ENCODE results near the gene CCDC40.

The CCDC40 gene

DNA sequence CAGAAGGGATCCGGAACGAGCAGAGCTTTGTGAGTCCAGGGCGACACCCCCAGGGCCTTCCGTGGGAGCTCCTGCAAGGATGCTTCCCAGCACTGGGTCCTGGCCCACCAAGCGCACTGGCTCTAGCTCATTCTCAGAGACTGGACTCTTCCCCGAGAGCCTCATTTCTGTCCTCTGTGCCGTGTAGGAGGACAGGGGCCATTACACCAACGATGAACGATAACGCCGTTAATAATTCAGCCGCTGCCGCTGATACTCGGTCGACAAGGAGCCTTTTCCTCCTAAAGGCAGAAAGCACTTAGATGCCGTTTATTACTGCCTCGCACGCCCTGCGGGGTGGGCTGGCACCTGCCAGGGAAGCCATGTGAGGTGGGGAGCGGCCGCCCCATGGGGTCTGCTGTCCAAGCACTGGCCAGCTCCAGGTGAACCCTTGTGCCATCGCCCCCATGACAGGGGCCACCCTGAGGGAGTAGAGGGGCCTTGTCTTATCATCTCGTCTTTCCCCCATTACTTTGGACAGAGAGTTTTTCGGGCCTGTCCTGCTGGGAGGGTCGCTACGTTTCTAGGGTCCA is 34.3 kb upstream of the CCDC40 start:
- DNase-seq, result no peak

GRCh38 chr17:80002690-80003490 is 33.6 kb upstream of the CCDC40 start:
- DNase-seq, result no peak

- no peak for DNase-seq
Observed at GRCh38 chr17:80003969-80004368, 32.5 kb upstream of the CCDC40 start.

DNA sequence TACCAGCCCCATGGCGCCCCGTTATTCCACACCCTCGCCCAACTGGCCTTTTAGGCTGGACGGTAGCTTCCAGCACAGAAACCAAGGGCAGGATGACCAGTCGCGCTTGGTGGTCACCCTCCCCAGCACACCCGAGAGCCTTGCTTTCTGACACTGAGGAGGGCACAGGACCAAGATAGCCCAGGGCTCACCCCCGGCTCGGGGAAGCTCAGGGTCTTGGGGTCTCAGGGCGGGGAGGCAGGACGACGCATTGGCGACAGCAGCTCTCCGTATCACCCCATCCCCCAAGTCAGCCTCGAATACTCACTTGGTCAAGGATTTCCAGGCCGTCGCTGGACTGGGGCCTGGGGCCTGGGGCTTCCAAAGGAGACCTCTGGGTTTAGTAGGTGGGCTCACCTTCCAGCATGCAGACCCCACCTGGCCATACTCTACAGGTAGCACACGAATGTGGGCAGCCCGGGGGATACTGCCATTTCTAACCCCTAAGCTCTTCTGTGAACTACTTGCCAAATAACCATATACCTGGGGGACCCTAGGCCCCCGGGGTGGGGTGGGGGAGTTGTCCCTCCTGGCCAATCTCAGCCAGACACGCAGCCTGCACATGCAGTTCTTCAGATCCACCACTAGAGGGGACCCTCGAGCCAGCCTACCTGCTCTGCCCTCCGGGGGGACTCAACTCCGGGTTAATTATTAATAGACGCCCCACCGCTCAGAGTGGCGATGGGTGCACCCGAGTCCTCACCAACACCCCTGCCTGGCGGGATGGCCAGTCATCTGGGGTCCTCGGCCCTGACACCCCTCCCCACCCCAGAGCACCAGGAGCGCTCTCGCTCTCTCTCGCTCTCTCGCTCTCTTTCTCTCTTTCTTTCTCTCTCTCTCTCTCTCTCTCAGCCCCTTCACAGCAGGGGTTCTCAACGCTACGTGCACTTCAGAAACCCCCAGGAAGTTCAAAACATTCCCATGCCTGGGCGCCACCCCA is 30.8 kb upstream of the CCDC40 start:
- DNase-seq, result no peak

- no peak for DNase-seq
Observed at GRCh38 chr17:80006339-80006720, 30.1 kb upstream of the CCDC40 start.

DNA sequence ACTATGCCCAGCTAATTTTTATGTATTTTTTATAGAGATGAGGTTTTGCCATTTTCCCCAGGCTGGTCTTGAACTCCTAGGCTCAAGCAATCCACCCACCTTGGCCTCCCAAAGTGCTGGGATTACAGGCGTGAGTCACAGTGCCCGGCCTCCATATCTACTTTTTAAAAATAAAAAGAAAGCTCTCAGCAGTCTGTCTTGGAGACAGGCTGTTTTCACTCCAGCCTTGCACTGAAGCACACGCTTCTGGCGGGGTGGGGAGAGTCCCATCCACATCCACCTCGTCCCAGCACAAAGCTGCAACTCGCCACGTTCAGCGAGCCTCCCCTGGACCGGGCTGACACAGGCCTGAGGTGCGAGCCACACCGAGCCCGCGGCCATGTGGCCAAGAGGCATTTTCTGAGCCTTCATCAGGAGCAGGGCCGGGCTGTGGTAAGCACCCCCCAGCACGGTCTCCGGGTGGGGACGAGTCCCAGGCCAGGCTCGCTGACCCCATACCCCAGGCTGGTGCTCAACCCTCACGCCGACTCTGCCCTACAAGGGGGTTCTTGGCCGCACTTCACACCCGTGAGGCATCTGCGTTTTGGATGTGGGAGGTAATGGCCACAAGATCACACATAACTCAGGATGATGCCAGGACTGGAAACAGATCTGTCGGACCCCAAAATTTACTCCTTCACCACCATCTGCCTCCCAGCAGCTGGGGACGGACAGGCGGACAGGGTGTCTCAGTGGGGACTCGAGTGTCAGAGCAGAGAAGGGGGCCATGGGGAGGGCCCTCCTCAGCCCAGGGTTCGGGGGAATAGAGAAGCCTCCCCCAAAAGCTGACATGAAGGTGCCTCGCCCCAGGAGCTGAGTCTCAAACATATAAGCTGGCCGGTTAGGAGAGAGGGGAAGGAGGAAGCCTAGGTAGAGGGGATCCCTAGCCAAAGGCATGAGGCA is 29.4 kb upstream of the CCDC40 start:
- DNase-seq, result no peak

DNA sequence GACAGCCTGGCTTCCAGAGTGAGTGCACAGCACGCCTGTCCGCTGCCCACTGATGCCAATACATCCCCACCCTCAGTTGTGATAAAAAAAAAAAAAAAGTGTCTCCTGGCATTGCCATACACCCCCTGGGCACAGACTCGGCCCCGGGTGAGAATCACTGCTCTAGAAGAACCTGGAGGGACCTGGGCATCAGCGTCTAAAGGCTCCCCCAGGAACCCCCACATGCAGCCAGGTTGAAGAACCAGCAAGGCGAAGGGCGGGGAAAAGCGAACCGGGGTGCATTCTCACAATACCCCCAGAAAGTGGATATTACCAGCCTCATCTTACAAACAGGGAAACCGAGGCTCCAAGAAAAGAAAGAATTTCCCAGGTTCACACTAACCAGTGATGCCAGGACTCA is 28.5 kb upstream of the CCDC40 start:
- no peak for DNase-seq

DNA sequence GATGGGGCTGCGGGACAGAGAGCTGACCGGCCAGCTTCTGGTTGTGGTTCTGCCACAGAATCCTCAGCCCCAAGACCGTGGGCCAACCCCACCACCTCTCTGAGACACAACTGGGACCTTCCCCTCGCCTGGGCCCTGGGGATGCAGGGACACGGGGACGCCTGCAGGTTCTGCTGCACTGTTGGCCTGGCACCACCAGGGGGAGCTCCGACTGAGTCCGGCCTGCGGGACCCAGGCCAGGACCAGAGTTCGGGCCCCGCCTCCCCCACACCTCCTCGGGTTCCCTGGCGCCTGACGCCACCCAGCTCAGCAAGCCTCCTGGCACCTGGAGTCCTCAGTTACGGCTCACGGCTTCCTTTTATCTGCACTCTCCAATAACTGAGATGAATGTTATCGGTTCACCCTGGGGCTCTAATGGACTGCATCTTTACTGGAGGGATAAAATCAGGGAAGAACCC is 28.0 kb upstream of the CCDC40 start:
- no peak for DNase-seq

- no peak for DNase-seq
Observed at GRCh38 chr17:80008848-80009247, 27.6 kb upstream of the CCDC40 start.

DNA sequence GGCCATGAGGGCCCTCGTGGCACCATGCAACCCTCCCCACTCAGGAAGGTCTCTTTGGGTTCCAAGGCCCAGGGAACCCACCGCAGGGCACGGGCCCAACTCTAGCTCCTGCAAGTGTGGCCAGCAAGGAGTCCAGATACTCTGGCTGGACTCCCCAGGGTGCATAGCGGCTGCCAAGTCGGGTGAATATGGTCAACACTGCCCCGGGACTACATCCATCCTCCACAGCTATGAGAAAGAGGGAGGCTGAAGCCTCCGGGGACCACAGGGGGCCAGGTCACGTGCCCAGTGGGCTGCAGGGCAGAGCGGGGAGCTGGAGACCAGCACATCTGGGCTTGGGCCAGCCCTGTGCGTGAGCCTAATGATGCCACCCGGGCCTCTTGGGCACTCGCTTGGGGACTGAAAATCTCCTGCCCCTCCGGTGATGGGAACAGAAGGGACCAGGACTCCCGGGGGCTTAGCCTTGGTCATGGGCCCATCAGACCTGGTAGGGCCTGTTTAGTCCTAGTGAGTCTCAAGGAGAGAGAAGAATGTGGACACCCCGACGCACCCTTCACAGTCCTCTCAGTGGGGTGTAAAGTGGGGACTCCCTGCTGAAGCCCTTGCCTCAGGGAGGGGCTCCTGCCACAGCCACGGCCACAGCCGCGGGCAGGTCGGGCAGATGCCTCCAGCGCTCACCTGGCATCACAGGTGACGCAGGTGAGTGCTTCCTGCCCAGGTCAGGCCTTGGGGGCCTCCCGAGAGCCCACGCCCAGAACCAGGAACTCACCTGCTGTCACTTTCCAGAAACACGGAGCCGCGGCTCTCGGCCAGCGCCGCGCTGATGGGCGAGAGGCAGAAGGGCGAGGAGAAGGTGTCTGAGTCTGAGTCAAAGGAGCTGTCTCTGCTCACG is 26.8 kb upstream of the CCDC40 start:
- DNase-seq, result no peak

DNA sequence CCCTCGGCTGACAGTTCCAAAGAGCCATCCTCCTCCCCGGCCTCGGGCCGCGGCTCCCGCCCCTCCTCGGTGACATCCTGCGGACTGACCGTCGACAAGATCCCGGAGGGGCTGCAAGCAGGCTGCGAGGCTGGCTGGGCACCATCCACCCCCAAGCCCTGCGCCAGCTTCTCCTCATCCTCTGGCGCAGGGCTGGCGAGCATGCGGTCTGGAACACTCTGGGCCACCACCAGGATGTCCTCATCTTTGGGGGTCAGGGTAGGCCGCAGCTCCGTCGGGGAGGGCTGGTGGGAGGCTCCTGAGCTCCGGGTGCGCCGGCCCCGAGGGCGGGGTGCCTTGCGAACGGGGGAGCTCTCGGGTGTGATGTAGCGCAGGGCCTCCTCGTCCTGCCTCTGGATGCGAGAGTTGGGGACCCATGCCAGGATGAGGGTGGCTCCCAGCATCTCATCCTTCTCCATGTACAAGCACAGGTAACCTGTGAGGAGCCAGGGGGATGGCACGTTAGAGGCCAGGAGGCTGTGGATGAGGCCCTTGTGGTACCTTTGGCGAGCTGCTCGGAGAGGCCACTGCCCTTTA is 26.1 kb upstream of the CCDC40 start:
- DNase-seq, result no peak

DNA sequence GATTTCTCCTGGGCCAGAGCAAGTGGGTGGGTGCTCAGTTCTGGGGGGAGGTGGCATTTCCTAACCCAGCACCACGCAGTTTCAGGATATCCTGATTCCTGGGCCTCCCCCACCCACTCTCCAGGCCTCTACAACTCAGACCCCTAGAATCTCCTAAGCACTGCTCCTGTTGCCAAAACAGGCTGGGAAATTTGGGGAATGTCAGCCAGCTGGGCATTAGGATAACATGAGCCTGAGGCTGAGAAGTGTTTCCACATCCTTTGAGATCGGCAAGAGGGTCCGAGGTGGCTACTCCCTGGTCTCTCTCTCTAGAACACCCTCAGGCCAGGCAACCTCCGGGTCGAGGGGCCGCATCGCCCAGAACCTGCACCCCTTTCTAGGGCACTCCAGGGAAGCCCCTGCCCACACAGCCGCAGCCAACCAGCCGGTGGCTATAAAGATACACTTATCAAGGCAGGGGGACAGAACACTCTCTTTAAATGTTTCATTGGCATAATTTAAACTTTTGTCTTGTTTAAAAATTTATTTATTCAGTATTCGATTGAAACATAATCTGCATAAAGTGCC is 24.4 kb upstream of the CCDC40 start:
- DNase-seq, result no peak

DNA sequence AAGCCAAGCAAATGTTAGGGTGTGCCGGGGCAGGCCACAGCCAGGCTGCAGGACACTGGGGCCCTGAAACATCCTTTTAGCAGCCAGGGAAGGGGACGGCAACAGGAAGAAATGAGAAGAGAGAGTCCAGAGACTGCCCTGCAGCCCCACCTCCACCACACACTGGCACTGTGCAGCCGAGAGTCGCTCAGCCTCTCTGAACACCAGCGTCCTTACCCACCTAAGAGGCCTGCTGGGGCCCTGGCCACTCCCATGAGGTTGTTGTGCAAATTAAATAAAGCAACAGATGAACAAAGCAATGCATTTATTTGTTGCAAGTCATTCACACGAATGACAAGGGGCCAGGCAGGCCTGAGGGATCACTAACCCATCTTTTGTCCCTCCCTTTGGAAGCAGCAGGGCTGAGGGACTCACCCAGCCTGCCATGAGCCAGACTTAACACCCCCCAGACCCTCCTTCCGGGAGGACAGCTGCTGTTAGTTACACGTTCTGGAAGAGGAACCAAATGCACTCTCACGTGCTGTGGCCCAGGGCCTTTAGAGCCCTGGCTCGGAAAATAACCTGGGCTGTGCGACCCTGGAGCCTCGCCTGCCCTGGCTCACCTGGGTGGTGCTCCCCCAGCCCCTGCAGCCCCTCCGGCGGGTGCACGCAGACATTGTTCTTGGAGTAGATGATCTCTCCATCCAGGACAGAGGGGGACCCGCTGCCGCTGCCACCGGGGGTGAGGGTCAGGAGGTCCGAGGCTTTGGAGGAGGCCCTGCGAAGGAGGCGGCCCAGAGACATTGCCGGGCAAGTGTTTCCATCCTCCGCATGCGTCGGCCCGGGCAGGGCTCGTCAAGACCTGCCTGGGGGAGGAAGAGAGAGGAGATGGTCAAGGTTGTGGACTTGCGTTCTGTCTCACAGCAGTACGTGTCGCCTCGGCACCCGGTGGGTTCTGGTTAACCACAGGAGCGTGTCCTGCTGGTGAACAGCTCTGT is 23.4 kb upstream of the CCDC40 start:
- no peak for DNase-seq

DNA sequence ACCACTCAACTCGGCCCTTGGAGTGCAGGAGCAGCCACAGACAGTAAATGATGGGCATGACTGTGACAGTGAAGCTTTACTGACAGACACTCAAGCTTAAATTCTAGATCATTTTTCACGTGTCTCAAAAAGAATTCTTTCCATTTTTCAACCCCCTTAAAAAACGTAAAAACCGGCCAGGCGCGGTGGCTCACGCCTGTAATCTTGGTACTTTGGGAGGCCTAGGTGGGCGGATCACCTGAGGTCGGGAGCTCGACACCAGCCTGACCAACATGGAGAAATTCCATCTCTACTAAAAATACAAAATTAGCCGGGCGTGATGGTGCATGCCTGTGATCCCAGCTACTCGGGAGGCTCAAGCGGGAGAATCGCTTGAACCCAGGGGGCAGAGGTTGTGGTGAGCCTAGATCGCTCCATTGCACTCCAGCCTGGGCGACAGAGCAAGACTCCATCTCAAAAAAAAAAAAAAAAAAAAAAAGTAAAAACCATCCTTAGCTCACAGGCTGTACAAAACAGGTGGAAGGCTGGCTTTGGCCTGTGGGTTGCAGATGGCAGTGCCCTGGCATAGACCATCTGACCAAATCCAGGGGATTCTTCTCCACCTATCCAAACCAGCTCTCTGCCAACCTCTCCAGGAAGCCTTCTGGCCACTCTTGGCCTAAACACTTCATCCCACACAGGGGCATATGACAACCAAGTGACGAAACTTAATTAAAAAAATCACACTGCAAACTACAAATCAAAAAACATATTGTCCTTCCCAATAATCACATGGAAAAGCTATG is 19.0 kb upstream of the CCDC40 start:
- no peak for DNase-seq

GRCh38 chr17:80018917-80019651 is 17.4 kb upstream of the CCDC40 start:
- DNase-seq, result no peak

- DNase-seq, result no peak
Observed at GRCh38 chr17:80021600-80021999, 14.8 kb upstream of the CCDC40 start.

GRCh38 chr17:80023481-80024205 is 12.8 kb upstream of the CCDC40 start:
- no peak for DNase-seq

Data from GF-D8 (cell line).